Activated effector memory CD4-positive, alpha-beta T cell treated with anti-CD3 and anti-CD28 coated beads, Interleukin-2, amount 50 U/mL, for 16 hours (primary cell): ENCODE data around the gene EPS8L3.
"Not testable (repeated sequence)": the region's sequence is repeated elsewhere in the genome, so short reads cannot be mapped to it uniquely, and the experiment has no call there.

Experiments used
- DNase-seq: peaks from one replicate; pipeline ENCODE4 v3.0.0-alpha.2; 2020

The EPS8L3 gene

GRCh38 chr1:109732390-109732881 lies 31.3 kb downstream of the EPS8L3 start:
- DNase-seq: no peak

- no peak for DNase-seq
Measured at GRCh38 chr1:109730666-109731065, 33.1 kb downstream of the EPS8L3 start.

GRCh38 chr1:109728870-109729269 lies 34.9 kb downstream of the EPS8L3 start:
- no peak for DNase-seq

GRCh38 chr1:109726728-109727373 lies 36.9 kb downstream of the EPS8L3 start:
- no peak for DNase-seq

- no peak for DNase-seq
Measured at GRCh38 chr1:109726007-109726406, 37.7 kb downstream of the EPS8L3 start.

GRCh38 chr1:109725510-109725909 lies 38.2 kb downstream of the EPS8L3 start:
- DNase-seq: no peak

- no peak for DNase-seq
Measured at GRCh38 chr1:109724933-109725332, 38.8 kb downstream of the EPS8L3 start.

GRCh38 chr1:109722908-109723691 lies 40.6 kb downstream of the EPS8L3 start:
- DNase-seq: no peak

GRCh38 chr1:109721971-109722370 lies 41.8 kb downstream of the EPS8L3 start:
- no peak for DNase-seq

GRCh38 chr1:109721042-109721441 lies 42.7 kb downstream of the EPS8L3 start:
- DNase-seq: no peak

- no peak for DNase-seq
Measured at GRCh38 chr1:109719337-109719837, 44.3 kb downstream of the EPS8L3 start.

- DNase-seq: no peak
Measured at GRCh38 chr1:109718495-109718894, 45.2 kb downstream of the EPS8L3 start.

GRCh38 chr1:109717729-109718128 lies 46.0 kb downstream of the EPS8L3 start:
- no peak for DNase-seq

- DNase-seq: no peak
Measured at GRCh38 chr1:109716570-109717090, 47.1 kb downstream of the EPS8L3 start.

GRCh38 chr1:109716121-109716520 lies 47.6 kb downstream of the EPS8L3 start:
- DNase-seq: no peak

- DNase-seq: no peak
Measured at GRCh38 chr1:109714661-109715372, 48.9 kb downstream of the EPS8L3 start.

GRCh38 chr1:109713636-109714035 lies 50.1 kb downstream of the EPS8L3 start:
- DNase-seq: no peak

GRCh38 chr1:109712321-109712864 lies 51.3 kb downstream of the EPS8L3 start:
- DNase-seq: no peak

- not testable (repeated sequence) for DNase-seq
Measured at GRCh38 chr1:109711593-109712320, 52.0 kb downstream of the EPS8L3 start, which contains the start of gene GSTM5. Gene GSTM5 (plus strand): TSS chr1:109712251. CDS start chr1:109712313, 62 bp downstream.

GRCh38 chr1:109709822-109710221 lies 53.9 kb downstream of the EPS8L3 start:
- not testable (repeated sequence) for DNase-seq

GRCh38 chr1:109708949-109709348 lies 54.8 kb downstream of the EPS8L3 start:
- not testable (repeated sequence) for DNase-seq

- DNase-seq: no peak
Measured at GRCh38 chr1:109705411-109705810, 58.3 kb downstream of the EPS8L3 start.
